Adrenal gland (tissue), 5 donors: ENCODE results near the gene CYBA.

ENCODE experiments used
- CTCF ChIP-seq, 6 experiments: fragments of 450-650 bp in 4 of 6; fragments of 200-600 bp in 2 of 6; sonication (generic) in 1 of 6; IDR thresholded peaks; 1 replicate in 5 of 6; 2 replicates in 1 of 6; pipeline versions ENCODE4 v1.5.1 to v1.8.0; 2016 to 2021; ENCODE audit warnings: antibody characterized with exemption in 6 of 6, mild to moderate bottlenecking in 2 of 6, moderate library complexity in 1 of 6
- POLR2A ChIP-seq, 2 donors: fragments of 450-650 bp; IDR thresholded peaks; one replicate each; pipeline ENCODE4 v1.6.1; 2017; ENCODE audit warnings: antibody characterized with exemption in 2 of 2, mild to moderate bottlenecking in 2 of 2, moderate library complexity in 1 of 2
- donor health status: DM: no; HTN: no; CAD: no.

- TF ChIP-seq POLR2A (IDR thresholded peaks at IDR 0.05) = no peak
- TF ChIP-seq CTCF (IDR thresholded peaks at IDR 0.05) = no peak
These were observed 43.6 kb upstream of the CYBA start for GRCh38 chr16:88694221-88695087.
